ENCODE results near the gene ACOXL. TPM values are rescaled to one million over a fixed set of nuclear protein-coding genes. Genes with fewer than 3 reads are reported as not detected.

The ACOXL gene
- total RNA-seq, 1 donor from 2014 or later, result 0.58 TPM

- peak; percentile 48 for DNase-seq (ENCODE audit: low read depth)
- peaks cover 10% of the 10 kb centered on the region for H3K27me3 ChIP-seq (ENCODE audit: control insufficient read depth, insufficient read depth, low read length)
- no peak for TF ChIP-seq CTCF (IDR thresholded peaks at IDR 0.05; ENCODE audit: insufficient read depth, low read length, poor library complexity, severe bottlenecking)
Measured at GRCh38 chr2:110770959-110771431, 38.6 kb downstream of the ACOXL start.

GRCh38 chr2:110771547-110772382, 39.4 kb downstream of the ACOXL start:
- no peak overlapping the region for H3K4me3 ChIP-seq (ENCODE audit: low read depth, low read length)
- H3K27me3 ChIP-seq (ENCODE audit: control insufficient read depth, insufficient read depth, low read length), result peaks cover 10% of the 10 kb centered on the region
- H3K36me3 ChIP-seq (ENCODE audit: control insufficient read depth, insufficient read depth, low read length), result no peaks in the 10 kb centered on the region
- TF ChIP-seq CTCF (IDR thresholded peaks at IDR 0.05; ENCODE audit: insufficient read depth, low read length, poor library complexity, severe bottlenecking), result no peak
- no peak for DNase-seq (ENCODE audit: low read depth)

More at GRCh38 chr2:110770959-110771431, 38.6 kb downstream of the ACOXL start:
- no peaks in the 10 kb centered on the region for H3K36me3 ChIP-seq (ENCODE audit: control insufficient read depth, insufficient read depth, low read length)
- no peak overlapping the region for H3K4me3 ChIP-seq (ENCODE audit: low read depth, low read length)

- DNase-seq (ENCODE audit: low read depth), result no peak
- TF ChIP-seq CTCF (IDR thresholded peaks at IDR 0.05; ENCODE audit: insufficient read depth, low read length, poor library complexity, severe bottlenecking), result no peak
- no peak overlapping the region for H3K4me3 ChIP-seq (ENCODE audit: low read depth, low read length)
- peaks cover 10% of the 10 kb centered on the region for H3K27me3 ChIP-seq (ENCODE audit: control insufficient read depth, insufficient read depth, low read length)
- no peaks in the 10 kb centered on the region for H3K36me3 ChIP-seq (ENCODE audit: control insufficient read depth, insufficient read depth, low read length)
Measured at GRCh38 chr2:110772383-110772755, 40.0 kb downstream of the ACOXL start.

GRCh38 chr2:110773401-110773921, 41.1 kb downstream of the ACOXL start:
- no peak for DNase-seq (ENCODE audit: low read depth)
- Histone ChIP-seq H3K36me3 (ENCODE audit: control insufficient read depth, insufficient read depth, low read length) (no peaks in the 10 kb centered on the region), H3K27me3 (ENCODE audit: control insufficient read depth, insufficient read depth, low read length) (peaks cover 13% of the 10 kb centered on the region), H3K4me3 (ENCODE audit: low read depth, low read length) (no peak overlapping the region)
- no peak for TF ChIP-seq CTCF (IDR thresholded peaks at IDR 0.05; ENCODE audit: insufficient read depth, low read length, poor library complexity, severe bottlenecking)

- no peak overlapping the region for H3K4me3 ChIP-seq (ENCODE audit: low read depth, low read length)
- DNase-seq (ENCODE audit: low read depth), result no peak
- peaks cover 13% of the 10 kb centered on the region for H3K27me3 ChIP-seq (ENCODE audit: control insufficient read depth, insufficient read depth, low read length)
- no peak for TF ChIP-seq CTCF (IDR thresholded peaks at IDR 0.05; ENCODE audit: insufficient read depth, low read length, poor library complexity, severe bottlenecking)
- H3K36me3 ChIP-seq (ENCODE audit: control insufficient read depth, insufficient read depth, low read length), result no peaks in the 10 kb centered on the region
Measured at GRCh38 chr2:110774701-110775100, 42.3 kb downstream of the ACOXL start.

Data from kidney epithelial cell (primary cell).